ENCODE measurements around the gene PPHLN1. TPM values are rescaled to one million over a fixed set of nuclear protein-coding genes. Genes with fewer than 3 reads are reported as not detected.

The PPHLN1 gene
- total and polyA plus RNA-seq, 2 of the 8 experiments (the other 6 are each of a cell fraction or from before 2014, with no cell fraction given), result 34.3 to 71.6 TPM

GRCh38 chr12:42323856-42324255 lies 2.1 kb upstream of the PPHLN1 start:
- Histone ChIP-seq H2BK20ac (ENCODE audit: low read length) (no peak overlapping the region), H3K4ac (replicated peaks; ENCODE audit: insufficient read length, low read depth, low read length) (no peak overlapping the region), H3K23ac (ENCODE audit: insufficient read length) (no peak overlapping the region), H2BK120ac (replicated peaks; ENCODE audit: low read depth, low read length) (no peak overlapping the region), H4K20me1 (replicated peaks in 1 of 2; ENCODE audit: control insufficient read depth in 1 of 2, insufficient read depth in 2 of 2, low read length in 2 of 2) (peaks cover 0 to 6% of the 10 kb centered on the region in 2 experiments), H3K14ac (ENCODE audit: insufficient read length) (no peak overlapping the region), H4K5ac (ENCODE audit: insufficient read length, low read depth, low read length) (no peak overlapping the region), H2BK15ac (ENCODE audit: low read length) (no peak overlapping the region), H3K23me2 (ENCODE audit: low read depth, low read length) (peaks cover 6% of the 10 kb centered on the region; the same call in 1 of the 2 replicates), H3K79me2 (ENCODE audit: control insufficient read depth in 1 of 2, insufficient read depth in 2 of 2, low read length in 2 of 2) (peaks cover 25 to 36% of the 10 kb centered on the region in 2 experiments), H3K27ac (ENCODE audit: low read depth, low read length) (no peak overlapping the region), H4K91ac (replicated peaks; ENCODE audit: insufficient read length, low read length) (no peak overlapping the region), H3K18ac (ENCODE audit: extremely low read depth, low read length) (no peak overlapping the region), H3K9me3 (ENCODE audit: insufficient read depth in 2 of 2, low read depth in 1 of 2, low read length in 1 of 2) (no peaks in the 10 kb centered on the region), H3K4me1 (replicated peaks in 1 of 4; ENCODE audit: control insufficient read depth in 3 of 4, insufficient read depth in 4 of 4, low read length in 3 of 4) (peaks cover 0 to 4% (median 1%) of the 10 kb centered on the region in 4 experiments; a peak in 4 of 7 replicates), H3K79me1 (ENCODE audit: low read depth, low read length) (0 out of 2 replicates have a peak, but pooled peaks cover 2% of the 10 kb centered on the region), H3K4me3 (ENCODE audit: extremely low read depth in 1 of 4, insufficient read depth in 2 of 4, low read depth in 3 of 4, low read length in 4 of 4) (no peak overlapping the region), H3K56ac (replicated peaks; ENCODE audit: insufficient read length, low read depth, low read length) (no peak overlapping the region), H3K27me3 (replicated peaks in 1 of 4; ENCODE audit: control insufficient read depth in 3 of 4, extremely low read depth in 1 of 4, insufficient read depth in 3 of 4, low read length in 3 of 4) (no peaks in the 10 kb centered on the region), H3K9ac (replicated peaks in 1 of 4; ENCODE audit: extremely low read depth in 1 of 4, low read depth in 3 of 4, low read length in 3 of 4) (no peak overlapping the region), H3K4me2 (ENCODE audit: insufficient read depth in 1 of 2, low read depth in 2 of 2, low read length in 2 of 2) (no peak overlapping the region), H4K8ac (ENCODE audit: extremely low read depth, insufficient read depth, low read length) (no peak overlapping the region), H2AK5ac (ENCODE audit: low read depth, low read length) (no peak overlapping the region), H2BK5ac (ENCODE audit: low read depth, low read length) (no peak overlapping the region), H2BK12ac (ENCODE audit: low read depth, low read length) (no peak overlapping the region), H2AFZ (ENCODE audit: low read length) (no peak overlapping the region), H3K36me3 (ENCODE audit: control insufficient read depth in 2 of 4, insufficient read depth in 4 of 4, low read length in 3 of 4) (peaks cover 0 to 23% (median 1%) of the 10 kb centered on the region in 4 experiments; a peak in 3 of 8 replicates)
- ChIA-PET POLR2A (ENCODE audit: partially characterized antibody) (no interaction called here), CTCF (ENCODE audit: partially characterized antibody) (no interaction called here)
- 83% methylated on average over 5 of the region's 6 CpGs; no CpG with 5 or more reads in 1 of the 2 experiments for WGBS, 2 experiments (ENCODE audit: extremely low coverage in 1 of 2, insufficient coverage in 1 of 2, insufficient read length in 1 of 2, insufficient replicate concordance in 2 of 2, low coverage in 1 of 2, low lambda C conversion rate in 2 of 2, missing lambda C conversion rate in 1 of 2)
- no peak for DNase-seq (ENCODE audit: low read depth in 1 of 2, low spot score in 2 of 2)
- no peak for TF ChIP-seq CBX8 (IDR thresholded peaks at IDR 0.05; ENCODE audit: borderline replicate concordance, low read depth, low read length)
- no peak for TF ChIP-seq SP2 (IDR thresholded peaks at IDR 0.05; ENCODE audit: low read length)
- no peak for TF ChIP-seq JUND (IDR thresholded peaks at IDR 0.05; ENCODE audit: low read length)
- TF ChIP-seq CHD2 (IDR thresholded peaks at IDR 0.05; ENCODE audit: low read length), result no peak
- no peak for TF ChIP-seq NRF1 (IDR thresholded peaks at IDR 0.05; ENCODE audit: low read depth, low read length)
- no peak for TF ChIP-seq JUN (IDR thresholded peaks at IDR 0.05; ENCODE audit: low read depth, low read length)
- TF ChIP-seq SRF (IDR thresholded peaks at IDR 0.05; ENCODE audit: low read depth, low read length), result no peak
- no peak for TF ChIP-seq POLR2AphosphoS5 (IDR thresholded peaks at IDR 0.05; ENCODE audit: low read depth, low read length)
- no peak for TF ChIP-seq GTF2F1 (IDR thresholded peaks at IDR 0.05; ENCODE audit: borderline replicate concordance, low read depth, low read length)
- no peak for TF ChIP-seq NANOG (IDR thresholded peaks at IDR 0.05; ENCODE audit: insufficient read depth, low read depth, low read length, poor library complexity, severe bottlenecking)
- no peak for TF ChIP-seq ZNF274 (IDR thresholded peaks at IDR 0.05; ENCODE audit: borderline replicate concordance, extremely low read depth, low read length)
- no peak for FAIRE-seq

Data from H1 (cell line).